Trophoblast cell (in vitro differentiated cells and primary cell): ENCODE results near the gene RYK.
A peak's percentile ranks its signal among the peaks of the same experiment; 100 is the strongest.
"Not testable (repeated sequence)": the region's sequence is repeated elsewhere in the genome, so short reads cannot be mapped to it uniquely, and the experiment has no call there.

Experiments used
- DNase-seq, 2 donors: peaks; one replicate each; pipeline ENCODE4 v3.0.0-alpha.2; 2016
- H2AFZ ChIP-seq: 2 replicates; pipeline ENCODE4 v1.6.1; 2013; ENCODE audit warnings: low read length, moderate library complexity, mild to moderate bottlenecking; ENCODE audit not compliant: insufficient read depth, poor library complexity
- H2AK5ac ChIP-seq: 2 replicates; pipeline ENCODE4 v1.6.1; 2013; ENCODE audit warnings: mild to moderate bottlenecking, low read length
- H2BK120ac ChIP-seq: 2 replicates; pipeline ENCODE4 v1.6.1; 2013; ENCODE audit warnings: low read length, mild to moderate bottlenecking, moderate library complexity; ENCODE audit not compliant: insufficient read depth, poor library complexity
- H2BK12ac ChIP-seq: 2 replicates; pipeline ENCODE4 v1.6.1; 2013; ENCODE audit warnings: mild to moderate bottlenecking, low read length, moderate library complexity
- H2BK5ac ChIP-seq: 2 replicates; pipeline ENCODE4 v1.6.1; 2013; ENCODE audit warnings: low read length, low read depth, moderate library complexity, mild to moderate bottlenecking; ENCODE audit not compliant: poor library complexity
- H3K14ac ChIP-seq: 2 replicates; pipeline ENCODE4 v1.6.1; 2013; ENCODE audit warnings: mild to moderate bottlenecking, low read length
- H3K18ac ChIP-seq: 2 replicates; pipeline ENCODE4 v1.6.1; 2013; ENCODE audit warnings: mild to moderate bottlenecking, low read length
- H3K23ac ChIP-seq: 2 replicates; pipeline ENCODE4 v1.6.1; 2013; ENCODE audit warnings: low read length
- H3K27ac ChIP-seq: 2 replicates; pipeline ENCODE4 v1.5.1; 2013; ENCODE audit warnings: low read depth, mild to moderate bottlenecking, inconsistent platforms, low read length, moderate library complexity
- H3K27me3 ChIP-seq: 2 replicates; pipeline ENCODE4 v1.6.1; 2013; ENCODE audit warnings: inconsistent platforms, mild to moderate bottlenecking, low read length, moderate library complexity; ENCODE audit not compliant: insufficient read depth
- H3K36me3 ChIP-seq, 2 experiments: 1 replicate in 1 of 2; 2 replicates in 1 of 2; pipeline ENCODE4 v1.6.1; 2013; ENCODE audit warnings: low read length in 2 of 2, mild to moderate bottlenecking in 2 of 2, moderate library complexity in 1 of 2; ENCODE audit not compliant: insufficient read depth in 2 of 2, control insufficient read depth in 1 of 2
- H3K4ac ChIP-seq: 2 replicates; pipeline ENCODE4 v1.6.1; 2013; ENCODE audit warnings: low read depth, mild to moderate bottlenecking, low read length, moderate library complexity
- H3K4me1 ChIP-seq, 2 experiments: 1 replicate in 1 of 2; 2 replicates in 1 of 2; pipeline ENCODE4 v1.6.1; 2013; ENCODE audit warnings: low read length in 2 of 2, mild to moderate bottlenecking in 2 of 2, moderate library complexity in 1 of 2; ENCODE audit not compliant: insufficient read depth in 2 of 2, control insufficient read depth in 1 of 2
- H3K4me2 ChIP-seq: 2 replicates; pipeline ENCODE4 v1.6.1; 2013; ENCODE audit warnings: inconsistent platforms, mild to moderate bottlenecking, low read length, moderate library complexity
- H3K4me3 ChIP-seq: 2 replicates; pipeline ENCODE4 v1.5.1; 2013; ENCODE audit warnings: mild to moderate bottlenecking, low read depth, low read length, inconsistent platforms
- H3K79me1 ChIP-seq: one replicate; pipeline ENCODE4 v1.6.1; 2013; ENCODE audit warnings: low read length
- H3K79me2 ChIP-seq: 2 replicates; pipeline ENCODE4 v1.6.1; 2013; ENCODE audit warnings: low read length, mild to moderate bottlenecking; ENCODE audit not compliant: control insufficient read depth, insufficient read depth, poor library complexity
- H3K9ac ChIP-seq: 2 replicates; pipeline ENCODE4 v1.6.1; 2013; ENCODE audit warnings: mild to moderate bottlenecking, low read length
- H3K9me3 ChIP-seq: 2 replicates; pipeline ENCODE4 v1.6.1; 2013; ENCODE audit warnings: low read depth, mild to moderate bottlenecking, control low read depth, inconsistent platforms, low read length; ENCODE audit not compliant: insufficient read depth
- H4K12ac ChIP-seq: 2 replicates; pipeline ENCODE4 v1.6.1; 2013; ENCODE audit warnings: low read depth, mild to moderate bottlenecking, low read length, moderate library complexity
- H4K8ac ChIP-seq: 2 replicates; pipeline ENCODE4 v1.6.1; 2013; ENCODE audit warnings: low read depth, mild to moderate bottlenecking, low read length, moderate library complexity
- H4K91ac ChIP-seq: one replicate; pipeline ENCODE4 v1.6.1; 2013; ENCODE audit warnings: low read depth, mild to moderate bottlenecking, low read length, moderate library complexity
- WGBS: extraction: QIAGEN DNeasy Blood & Tissue Kit; methylation state at CpG from one replicate; pipeline ENCODE4 v1.1.7; 2013; ENCODE audit warnings: missing lambda C conversion rate; ENCODE audit not compliant: insufficient read length, insufficient coverage; ENCODE audit errors: extremely low coverage; 5-methylcytosine and 5-hydroxymethylcytosine counted together

RYK gene

GRCh38 chr3:134279466-134279865 lies 28.8 kb upstream of the RYK start:
- H4K12ac ChIP-seq = no peak overlapping the region
- H3K27me3 ChIP-seq = no peaks in the 10 kb centered on the region
- no peak overlapping the region for H2BK120ac ChIP-seq
- no peaks in the 10 kb centered on the region for H3K79me2 ChIP-seq
- H4K91ac ChIP-seq = no peak overlapping the region
- peaks cover 10 to 16% of the 10 kb centered on the region in 2 experiments for H3K4me1 ChIP-seq
- H3K23ac ChIP-seq = no peak overlapping the region
- no peak overlapping the region for H3K14ac ChIP-seq
- no peak overlapping the region for H3K18ac ChIP-seq
- no peak overlapping the region for H2AK5ac ChIP-seq
- H3K4ac ChIP-seq = no peak overlapping the region
- no peak overlapping the region for H3K4me3 ChIP-seq
- no peak overlapping the region for H2BK12ac ChIP-seq
- H3K9ac ChIP-seq = no peak overlapping the region
- no peak overlapping the region for H2AFZ ChIP-seq
- no peak overlapping the region for H4K8ac ChIP-seq
- peak in 1 of 2 donors; percentile 34 for DNase-seq
- H2BK5ac ChIP-seq = no peak overlapping the region
- no peaks in the 10 kb centered on the region for H3K36me3 ChIP-seq
- H3K4me2 ChIP-seq = no peak overlapping the region
- H3K79me1 ChIP-seq = peaks cover 2% of the 10 kb centered on the region
- WGBS = no CpG with 5 or more reads among the region's 2 CpGs
- no peak overlapping the region for H3K27ac ChIP-seq
- no peaks in the 10 kb centered on the region for H3K9me3 ChIP-seq

- Histone ChIP-seq H2BK12ac (no peak overlapping the region), H3K4me2 (peak overlapping the region; percentile 5), H3K4me1 (peaks cover 3 to 8% of the 10 kb centered on the region in 2 experiments), H2AK5ac (no peak overlapping the region), H4K12ac (no peak overlapping the region), H2BK5ac (no peak overlapping the region), H3K9me3 (no peaks in the 10 kb centered on the region), H3K23ac (no peak overlapping the region), H3K36me3 (no peaks in the 10 kb centered on the region), H4K8ac (no peak overlapping the region), H3K4ac (no peak overlapping the region), H2BK120ac (no peak overlapping the region), H3K79me1 (peaks cover 2% of the 10 kb centered on the region), H3K14ac (no peak overlapping the region), H3K27ac (no peak overlapping the region), H3K4me3 (no peak overlapping the region), H3K18ac (no peak overlapping the region), H4K91ac (no peak overlapping the region), H3K9ac (no peak overlapping the region), H3K27me3 (no peaks in the 10 kb centered on the region), H2AFZ (no peak overlapping the region), H3K79me2 (no peaks in the 10 kb centered on the region)
- peak; percentile 15 to 70 for DNase-seq
- no CpG with 5 or more reads among the region's 3 CpGs for WGBS
Observed at GRCh38 chr3:134277066-134277660, 26.5 kb upstream of the RYK start.

GRCh38 chr3:134276086-134276485 lies 25.4 kb upstream of the RYK start:
- H3K4me1 ChIP-seq = peaks cover 0 to 5% of the 10 kb centered on the region in 2 experiments
- H3K23ac ChIP-seq = no peak overlapping the region
- no peaks in the 10 kb centered on the region for H3K36me3 ChIP-seq
- H4K12ac ChIP-seq = no peak overlapping the region
- H3K4me2 ChIP-seq = no peak overlapping the region
- no peak overlapping the region for H2BK12ac ChIP-seq
- H2BK5ac ChIP-seq = no peak overlapping the region
- no peak overlapping the region for H3K4ac ChIP-seq
- no peak overlapping the region for H2AK5ac ChIP-seq
- H3K27me3 ChIP-seq = no peaks in the 10 kb centered on the region
- no CpG with 5 or more reads among the region's 3 CpGs for WGBS
- no peak overlapping the region for H3K18ac ChIP-seq
- DNase-seq = no peak
- H3K9ac ChIP-seq = no peak overlapping the region
- H4K91ac ChIP-seq = no peak overlapping the region
- no peaks in the 10 kb centered on the region for H3K79me1 ChIP-seq
- no peak overlapping the region for H3K27ac ChIP-seq
- H2AFZ ChIP-seq = no peak overlapping the region
- no peak overlapping the region for H2BK120ac ChIP-seq
- H3K79me2 ChIP-seq = no peaks in the 10 kb centered on the region
- no peak overlapping the region for H4K8ac ChIP-seq
- no peaks in the 10 kb centered on the region for H3K9me3 ChIP-seq
- no peak overlapping the region for H3K14ac ChIP-seq
- H3K4me3 ChIP-seq = no peak overlapping the region

GRCh38 chr3:134275110-134275509 lies 24.5 kb upstream of the RYK start:
- H3K4me1 ChIP-seq, H2AFZ ChIP-seq, H3K27me3 ChIP-seq, H3K36me3 ChIP-seq, H3K18ac ChIP-seq, H3K14ac ChIP-seq, H3K79me2 ChIP-seq, H3K9ac ChIP-seq, H2BK120ac ChIP-seq, H3K79me1 ChIP-seq, H4K8ac ChIP-seq, H3K27ac ChIP-seq, H3K4ac ChIP-seq, H3K23ac ChIP-seq, H3K9me3 ChIP-seq, H3K4me3 ChIP-seq, H2BK5ac ChIP-seq, H2AK5ac ChIP-seq, H4K12ac ChIP-seq, H4K91ac ChIP-seq, H2BK12ac ChIP-seq, H3K4me2 ChIP-seq, DNase-seq: not testable (repeated sequence)
